Adrenal gland (tissue), 12 donors: Measurements from ENCODE around the gene KCNA10. TPM values are rescaled to one million over a fixed set of nuclear protein-coding genes. Genes with fewer than 3 reads are reported as not detected.

ENCODE experiments used
- DNase-seq, 7 donors: peaks; one replicate each; pipeline ENCODE4 v3.0.0-alpha.2; 2019 to 2020
- H3K27ac ChIP-seq, 5 donors: fragments of 200-600 bp; sonication (generic) in 4 of 5; 1 replicate in 3 of 5; 2 replicates in 2 of 5; pipeline versions ENCODE4 v1.5.1 to v1.8.0; 2016 to 2020; ENCODE audit warnings: mild to moderate bottlenecking in 1 of 5
- H3K27me3 ChIP-seq: fragments of 200-600 bp; 2 replicates; pipeline ENCODE4 v1.8.0; 2021
- H3K36me3 ChIP-seq, 2 donors: fragments of 200-600 bp; replicated peaks in 1 of 2; 1 replicate in 1 of 2; 2 replicates in 1 of 2; pipeline versions ENCODE4 v1.5.1 to v1.8.0; 2018 to 2022
- H3K4me1 ChIP-seq, 2 donors: fragments of 200-600 bp; replicated peaks in 1 of 2; 1 replicate in 1 of 2; 2 replicates in 1 of 2; pipeline versions ENCODE4 v1.5.1 to v1.8.0; 2018 to 2021
- H3K4me3 ChIP-seq, 4 donors: fragments of 200-600 bp; sonication (generic) in 3 of 4; one replicate each; pipeline ENCODE4 v1.5.1; 2016 to 2018
- H3K9me3 ChIP-seq, 3 donors: fragments of 200-600 bp; sonication (generic) in 1 of 3; replicated peaks in 1 of 3; 1 replicate in 2 of 3; 2 replicates in 1 of 3; pipeline versions ENCODE4 v1.5.1 to v1.8.0; 2016 to 2021
- POLR2A ChIP-seq, 2 donors: fragments of 450-650 bp; IDR thresholded peaks; one replicate each; pipeline ENCODE4 v1.6.1; 2017; ENCODE audit warnings: antibody characterized with exemption in 2 of 2, mild to moderate bottlenecking in 2 of 2, moderate library complexity in 1 of 2
- WGBS, 4 donors: extraction: QIAGEN DNeasy Blood & Tissue Kit in 2 of 4; methylation state at CpG; one replicate each; pipeline versions ENCODE4 v1.1.5 to v1.1.7; 2013 to 2017; 5-methylcytosine and 5-hydroxymethylcytosine counted together
- intact Hi-C, 2 donors: fragments of 100-400 bp; cut with DNase I; formaldehyde crosslinking; loops; one replicate each; pipeline versions ENCODE4 v1.14.1 to v1.15.0; 2022 to 2023
- polyA plus RNA-seq, 3 donors: library from polyadenylated mRNA; stranded (reverse); fragments of 200-250 nt in 2 of 3; fragments of 350-450 nt in 1 of 3; fragmentation: Illumina TruSeq in 1 of 3; extraction: RNeasy Lipid Tissue Mini Kit (QIAGEN cat#74804) in 1 of 3; gene quantifications; one replicate each; pipeline ENCODE4 v1.2.3, GENCODE V29; 2013 to 2014
- total RNA-seq, 9 donors: library from RNA; depleted of rRNA in 4 of 9; stranded (reverse); fragments of >200 nt in 4 of 9; fragments of 120-200 nt in 1 of 9; fragmentation: NEBNext Ultra II Directional in 1 of 9; extraction: Animal tissue kit (Norgen Biotek cat#: 25700) in 1 of 9; gene quantifications; one replicate each; pipeline versions ENCODE4 v1.1.0 to v1.2.4, GENCODE V29; 2013 to 2023
- TF ChIP-seq, protein P1 (sequence below), 6 experiments: fragments of 450-650 bp in 4 of 6; fragments of 200-600 bp in 2 of 6; sonication (generic) in 1 of 6; IDR thresholded peaks; 1 replicate in 5 of 6; 2 replicates in 1 of 6; pipeline versions ENCODE4 v1.5.1 to v1.8.0; 2016 to 2021; ENCODE audit warnings: antibody characterized with exemption in 6 of 6, mild to moderate bottlenecking in 2 of 6, moderate library complexity in 1 of 6
- donor health status: healthy with polysubstance abuse.
- donor health status: Bipolar disorder and iron deficiency.
- donor health status: DM: yes; HTN: yes; CAD: no.
- donor health status: DM: no; HTN: no; CAD: no.
- donor health status: DM: no; HTN: no; CAD: no.
- donor health status: DM: yes; HTN: yes; CAD: no.

The KCNA10 gene
- total and polyA plus RNA-seq, 12 donors, result not detected

DNA sequence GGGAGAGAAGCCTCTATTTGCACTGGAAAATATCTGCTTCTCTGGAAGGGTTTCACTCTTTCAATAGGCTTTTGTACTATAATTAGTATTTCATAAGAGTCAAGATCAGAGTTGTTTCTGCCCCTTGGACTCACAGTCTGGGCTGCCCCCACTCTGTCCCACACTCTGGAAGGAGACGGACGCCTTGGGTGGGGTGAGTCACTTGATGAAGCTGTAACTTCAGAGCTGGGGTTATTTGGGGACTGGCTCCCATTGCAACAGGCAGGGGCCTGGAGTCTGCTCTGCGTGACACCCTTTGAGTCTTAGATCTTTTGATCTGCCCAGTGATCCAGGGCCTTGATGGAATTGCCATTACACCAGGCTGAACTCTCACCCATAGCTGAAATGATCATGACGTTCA is 4.0 kb upstream of the KCNA10 start:
- 40 to 62% (median 46%) methylated on average over 4 of the region's 4 CpGs for WGBS, 4 donors
- TF ChIP-seq, protein P1, sequence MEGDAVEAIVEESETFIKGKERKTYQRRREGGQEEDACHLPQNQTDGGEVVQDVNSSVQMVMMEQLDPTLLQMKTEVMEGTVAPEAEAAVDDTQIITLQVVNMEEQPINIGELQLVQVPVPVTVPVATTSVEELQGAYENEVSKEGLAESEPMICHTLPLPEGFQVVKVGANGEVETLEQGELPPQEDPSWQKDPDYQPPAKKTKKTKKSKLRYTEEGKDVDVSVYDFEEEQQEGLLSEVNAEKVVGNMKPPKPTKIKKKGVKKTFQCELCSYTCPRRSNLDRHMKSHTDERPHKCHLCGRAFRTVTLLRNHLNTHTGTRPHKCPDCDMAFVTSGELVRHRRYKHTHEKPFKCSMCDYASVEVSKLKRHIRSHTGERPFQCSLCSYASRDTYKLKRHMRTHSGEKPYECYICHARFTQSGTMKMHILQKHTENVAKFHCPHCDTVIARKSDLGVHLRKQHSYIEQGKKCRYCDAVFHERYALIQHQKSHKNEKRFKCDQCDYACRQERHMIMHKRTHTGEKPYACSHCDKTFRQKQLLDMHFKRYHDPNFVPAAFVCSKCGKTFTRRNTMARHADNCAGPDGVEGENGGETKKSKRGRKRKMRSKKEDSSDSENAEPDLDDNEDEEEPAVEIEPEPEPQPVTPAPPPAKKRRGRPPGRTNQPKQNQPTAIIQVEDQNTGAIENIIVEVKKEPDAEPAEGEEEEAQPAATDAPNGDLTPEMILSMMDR (IDR thresholded peaks at IDR 0.05), result no peak
- no peak for TF ChIP-seq POLR2A (IDR thresholded peaks at IDR 0.05)
- Histone ChIP-seq H3K27ac (no peak overlapping the region), H3K27me3 (peaks cover 6% of the 10 kb centered on the region), H3K9me3 (no peaks in the 10 kb centered on the region), H3K4me1 (no peaks in the 10 kb centered on the region), H3K36me3 (no peaks in the 10 kb centered on the region), H3K4me3 (no peak overlapping the region)
- peak in 5 of 7 donors; percentile 25 to 55 (median 36) for DNase-seq
- intact Hi-C loops, result loop anchor here (10.0 kb wide), 2 partner anchors 92 to 242 kb away; no protein-coding TSS in a partner anchor

DNA sequence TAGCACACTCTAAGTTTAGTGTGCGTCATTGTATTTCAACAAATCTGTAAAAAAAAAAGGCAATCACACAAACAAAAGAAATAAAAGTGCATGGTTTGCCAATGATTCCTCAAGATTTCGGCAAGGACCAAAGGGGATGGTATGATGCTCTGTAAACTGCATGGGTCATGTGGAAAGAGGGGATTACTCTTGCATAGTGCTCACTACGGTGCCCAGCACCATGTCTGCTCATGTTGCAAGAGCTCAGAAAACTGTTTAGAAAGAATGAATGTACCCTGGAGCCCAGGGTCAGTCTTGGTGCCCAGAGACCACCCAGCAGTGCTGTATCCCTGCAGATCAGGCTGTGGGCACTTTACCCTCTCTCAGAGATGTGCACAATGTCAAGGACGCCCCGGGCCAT is 3.6 kb upstream of the KCNA10 start:
- H3K4me3 ChIP-seq, result no peak overlapping the region
- TF ChIP-seq, protein P1 (IDR thresholded peaks at IDR 0.05), result no peak
- TF ChIP-seq POLR2A (IDR thresholded peaks at IDR 0.05), result no peak
- no peaks in the 10 kb centered on the region for H3K4me1 ChIP-seq
- no peaks in the 10 kb centered on the region for H3K36me3 ChIP-seq
- peaks cover 6% of the 10 kb centered on the region for H3K27me3 ChIP-seq
- intact Hi-C loops, result loop anchor here (10.0 kb wide), 2 partner anchors 92 to 242 kb away; no protein-coding TSS in a partner anchor
- no peak for DNase-seq
- H3K9me3 ChIP-seq, result no peaks in the 10 kb centered on the region
- 60 to 67% (median 65%) methylated on average over 3 to 5 of the region's 5 CpGs for WGBS, 4 donors
- no peak overlapping the region for H3K27ac ChIP-seq

DNA sequence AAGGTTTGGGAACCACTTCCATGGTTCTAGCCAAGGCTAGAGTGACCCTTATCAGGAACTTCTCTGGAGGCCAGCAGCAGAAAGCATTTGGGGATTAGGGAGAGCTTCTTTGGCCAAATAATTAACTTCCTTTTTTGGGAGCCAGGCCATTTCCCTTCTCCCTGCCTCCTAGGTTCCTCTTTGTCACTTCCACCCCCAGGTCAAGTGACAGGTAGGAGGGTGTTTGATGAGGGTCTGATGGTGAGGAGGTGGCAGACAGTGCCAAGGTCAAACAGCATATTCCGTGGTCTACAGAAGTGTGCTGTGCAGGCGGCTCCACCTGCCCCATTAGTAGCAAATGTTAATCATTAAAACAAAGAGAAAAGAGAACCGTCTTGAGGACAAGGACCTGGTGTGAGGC is 1.9 kb upstream of the KCNA10 start:
- no peak for DNase-seq
- H3K4me1 ChIP-seq, result no peaks in the 10 kb centered on the region
- intact Hi-C loops, result loop anchor here (10.0 kb wide), 2 partner anchors 94 to 244 kb away; no protein-coding TSS in a partner anchor
- H3K27me3 ChIP-seq, result peaks cover 6% of the 10 kb centered on the region
- H3K9me3 ChIP-seq, result no peaks in the 10 kb centered on the region
- no peak overlapping the region for H3K27ac ChIP-seq
- WGBS, 4 donors, result 50 to 62% (median 59%) methylated on average over 3 of the region's 3 CpGs
- TF ChIP-seq POLR2A (IDR thresholded peaks at IDR 0.05), result no peak
- TF ChIP-seq, protein P1 (IDR thresholded peaks at IDR 0.05), result no peak
- no peaks in the 10 kb centered on the region for H3K36me3 ChIP-seq
- no peak overlapping the region for H3K4me3 ChIP-seq

DNA sequence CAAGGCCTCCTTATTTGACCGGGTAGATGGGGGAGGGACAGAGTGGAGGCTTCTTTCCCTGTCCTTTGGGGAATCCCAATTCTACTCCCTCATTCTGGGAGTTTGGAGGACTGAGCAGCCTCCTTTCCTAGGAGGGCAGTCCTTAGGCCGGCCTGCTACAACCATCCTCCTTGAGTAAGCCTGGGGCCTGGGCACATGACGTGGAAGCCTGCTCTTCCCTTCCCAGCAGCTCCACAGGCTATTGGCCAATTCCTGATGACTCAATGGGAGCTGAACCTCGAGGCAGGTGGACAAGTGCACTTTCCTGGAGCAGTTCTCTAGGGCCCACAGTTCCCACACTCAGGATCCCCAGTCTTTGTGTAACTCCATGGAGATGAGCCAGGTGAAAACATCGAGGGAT is 3.1 kb downstream of the KCNA10 start:
- Histone ChIP-seq H3K9me3 (no peaks in the 10 kb centered on the region), H3K27ac (no peak overlapping the region), H3K27me3 (no peaks in the 10 kb centered on the region), H3K36me3 (no peaks in the 10 kb centered on the region), H3K4me3 (no peak overlapping the region), H3K4me1 (no peaks in the 10 kb centered on the region)
- DNase-seq, result no peak
- 57 to 84% (median 75%) methylated on average over 3 to 5 of the region's 5 CpGs for WGBS, 4 donors
- intact Hi-C loops, result no loop called here
- no peak for TF ChIP-seq POLR2A (IDR thresholded peaks at IDR 0.05)
- TF ChIP-seq, protein P1 (IDR thresholded peaks at IDR 0.05), result no peak
